A549 (cell line): Measurements from ENCODE around the gene TBC1D24. TPM values are rescaled to one million over a fixed set of nuclear protein-coding genes. Genes with fewer than 3 reads are reported as not detected.

Experiments used
- polyA plus RNA-seq, 4 experiments: library from polyadenylated mRNA; depleted of rRNA in 3 of 4; stranded (reverse); fragments of >200 nt; fragmentation: RNase III in 1 of 4; extraction: RNeasy Plus Mini Kit Qiagen cat#74134 plus additional on column Dnase treatment in 1 of 4; gene quantifications; 2 replicates in 3 of 4; 3 replicates in 1 of 4; pipeline ENCODE4 v1.2.3, GENCODE V29; 2011 to 2017
- small RNA-seq, 6 experiments: library from RNA; depleted of rRNA; stranded (forward); fragments of <200 nt; gene quantifications; one replicate each; pipeline ENCODE3, GENCODE V24; 2012

Gene TBC1D24
- polyA plus RNA-seq, 2 of the 4 experiments (the other 2 are of a cell fraction) = 4.2 to 7.3 TPM

Small RNA genes lying within 50 kb of the gene (small RNA-seq; reads per million reads assigned to genes)
- gene AC093525.1 (0 reads per million in 6 experiments), gene MIR3178 (0 reads per million in 6 experiments), gene MIR6768 (0.82 to 8.7 (median 4.0) reads per million in 6 experiments)

Other genes starting within 250 kb of the TBC1D24 start
- gene DNASE1L2, start 238.7 kb upstream of the TBC1D24 start, polyA plus RNA-seq (2011; rRNA removed) = 0.36 and 0.65 TPM in 2 replicates
- gene DNASE1L2, start 238.7 kb upstream of the TBC1D24 start, polyA plus RNA-seq (2017; fragmentation: RNase III; extraction: RNeasy Plus Mini Kit Qiagen cat#74134 plus additional on column Dnase treatment) = 0.88 to 1.5 TPM (median 1.2 TPM) in 3 replicates
- 41.8 and 47.9 TPM in 2 replicates for gene ECI1, start 223.5 kb upstream of the TBC1D24 start, polyA plus RNA-seq (2011; rRNA removed)
- gene ECI1, start 223.5 kb upstream of the TBC1D24 start, polyA plus RNA-seq (2017; fragmentation: RNase III; extraction: RNeasy Plus Mini Kit Qiagen cat#74134 plus additional on column Dnase treatment) = 40.9 to 41.9 TPM (median 41.5 TPM) in 3 replicates
- 163 and 183 TPM in 2 replicates for gene RNPS1, start 207.0 kb upstream of the TBC1D24 start, polyA plus RNA-seq (2011; rRNA removed)
- 197 to 206 TPM (median 200 TPM) in 3 replicates for gene RNPS1, start 207.0 kb upstream of the TBC1D24 start, polyA plus RNA-seq (2017; fragmentation: RNase III; extraction: RNeasy Plus Mini Kit Qiagen cat#74134 plus additional on column Dnase treatment)
- 6.4 and 7.6 TPM in 2 replicates for gene ABCA3, start 134.4 kb upstream of the TBC1D24 start, polyA plus RNA-seq (2011; rRNA removed)
- 8.6 to 10.7 TPM (median 9.9 TPM) in 3 replicates for gene ABCA3, start 134.4 kb upstream of the TBC1D24 start, polyA plus RNA-seq (2017; fragmentation: RNase III; extraction: RNeasy Plus Mini Kit Qiagen cat#74134 plus additional on column Dnase treatment)
- 6.5 and 8.0 TPM in 2 replicates for gene CCNF, start 45.7 kb upstream of the TBC1D24 start, polyA plus RNA-seq (2011; rRNA removed)
- gene CCNF, start 45.7 kb upstream of the TBC1D24 start, polyA plus RNA-seq (2017; fragmentation: RNase III; extraction: RNeasy Plus Mini Kit Qiagen cat#74134 plus additional on column Dnase treatment) = 13.4 to 15.1 TPM (median 14.4 TPM) in 3 replicates
- 9.5 and 9.6 TPM in 2 replicates for gene TEDC2, start 15.0 kb upstream of the TBC1D24 start, polyA plus RNA-seq (2011; rRNA removed)
- gene TEDC2, start 15.0 kb upstream of the TBC1D24 start, polyA plus RNA-seq (2017; fragmentation: RNase III; extraction: RNeasy Plus Mini Kit Qiagen cat#74134 plus additional on column Dnase treatment) = 20.7 to 22.6 TPM (median 22.2 TPM) in 3 replicates
- not detected in 2 replicates for gene NTN3, start 3.8 kb upstream of the TBC1D24 start, polyA plus RNA-seq (2011; rRNA removed)
- 0.04 TPM in 1 of 3 replicates, not detected in the others for gene NTN3, start 3.8 kb upstream of the TBC1D24 start, polyA plus RNA-seq (2017; fragmentation: RNase III; extraction: RNeasy Plus Mini Kit Qiagen cat#74134 plus additional on column Dnase treatment)
- gene ATP6V0C, start 38.8 kb downstream of the TBC1D24 start, polyA plus RNA-seq (2011; rRNA removed) = 9.4 and 14.7 TPM in 2 replicates
- gene ATP6V0C, start 38.8 kb downstream of the TBC1D24 start, polyA plus RNA-seq (2017; fragmentation: RNase III; extraction: RNeasy Plus Mini Kit Qiagen cat#74134 plus additional on column Dnase treatment) = 152 to 153 TPM (median 153 TPM) in 3 replicates
- gene AMDHD2, start 45.2 kb downstream of the TBC1D24 start, polyA plus RNA-seq (2011; rRNA removed) = 5.2 and 6.6 TPM in 2 replicates
- 21.7 to 28.8 TPM (median 27.7 TPM) in 3 replicates for gene AMDHD2, start 45.2 kb downstream of the TBC1D24 start, polyA plus RNA-seq (2017; fragmentation: RNase III; extraction: RNeasy Plus Mini Kit Qiagen cat#74134 plus additional on column Dnase treatment)
- gene CEMP1, start 56.3 kb downstream of the TBC1D24 start, polyA plus RNA-seq (2011; rRNA removed) = not detected in 2 replicates
- gene CEMP1, start 56.3 kb downstream of the TBC1D24 start, polyA plus RNA-seq (2017; fragmentation: RNase III; extraction: RNeasy Plus Mini Kit Qiagen cat#74134 plus additional on column Dnase treatment) = not detected in 3 replicates
- gene PDPK1, start 62.9 kb downstream of the TBC1D24 start, polyA plus RNA-seq (2011; rRNA removed) = 29.7 and 38.1 TPM in 2 replicates
- 17.3 to 17.8 TPM (median 17.7 TPM) in 3 replicates for gene PDPK1, start 62.9 kb downstream of the TBC1D24 start, polyA plus RNA-seq (2017; fragmentation: RNase III; extraction: RNeasy Plus Mini Kit Qiagen cat#74134 plus additional on column Dnase treatment)
- 22.4 and 26.1 TPM in 2 replicates for gene KCTD5, start 207.4 kb downstream of the TBC1D24 start, polyA plus RNA-seq (2011; rRNA removed)
- 22.8 to 26.3 TPM (median 22.9 TPM) in 3 replicates for gene KCTD5, start 207.4 kb downstream of the TBC1D24 start, polyA plus RNA-seq (2017; fragmentation: RNase III; extraction: RNeasy Plus Mini Kit Qiagen cat#74134 plus additional on column Dnase treatment)
- 1.00 and 1.1 TPM in 2 replicates for gene PRSS27, start 245.1 kb downstream of the TBC1D24 start, polyA plus RNA-seq (2011; rRNA removed)
- gene PRSS27, start 245.1 kb downstream of the TBC1D24 start, polyA plus RNA-seq (2017; fragmentation: RNase III; extraction: RNeasy Plus Mini Kit Qiagen cat#74134 plus additional on column Dnase treatment) = 0.62 to 1.3 TPM (median 1.2 TPM) in 3 replicates